AG09319 (cell line): Measurements from ENCODE around the gene PRR36.

Experiments used
- DNase-seq: peaks from one replicate; pipeline ENCODE4 v3.0.0-alpha.2; 2010; ENCODE audit warnings: low read depth; ENCODE audit errors: extremely low read depth
- TF ChIP-seq, protein P1 (sequence below): IDR thresholded peaks from 2 replicates; pipeline ENCODE4 v1.5.1; 2011; ENCODE audit warnings: low read depth, mild to moderate bottlenecking, inconsistent platforms, low read length, moderate library complexity

Gene PRR36

DNA sequence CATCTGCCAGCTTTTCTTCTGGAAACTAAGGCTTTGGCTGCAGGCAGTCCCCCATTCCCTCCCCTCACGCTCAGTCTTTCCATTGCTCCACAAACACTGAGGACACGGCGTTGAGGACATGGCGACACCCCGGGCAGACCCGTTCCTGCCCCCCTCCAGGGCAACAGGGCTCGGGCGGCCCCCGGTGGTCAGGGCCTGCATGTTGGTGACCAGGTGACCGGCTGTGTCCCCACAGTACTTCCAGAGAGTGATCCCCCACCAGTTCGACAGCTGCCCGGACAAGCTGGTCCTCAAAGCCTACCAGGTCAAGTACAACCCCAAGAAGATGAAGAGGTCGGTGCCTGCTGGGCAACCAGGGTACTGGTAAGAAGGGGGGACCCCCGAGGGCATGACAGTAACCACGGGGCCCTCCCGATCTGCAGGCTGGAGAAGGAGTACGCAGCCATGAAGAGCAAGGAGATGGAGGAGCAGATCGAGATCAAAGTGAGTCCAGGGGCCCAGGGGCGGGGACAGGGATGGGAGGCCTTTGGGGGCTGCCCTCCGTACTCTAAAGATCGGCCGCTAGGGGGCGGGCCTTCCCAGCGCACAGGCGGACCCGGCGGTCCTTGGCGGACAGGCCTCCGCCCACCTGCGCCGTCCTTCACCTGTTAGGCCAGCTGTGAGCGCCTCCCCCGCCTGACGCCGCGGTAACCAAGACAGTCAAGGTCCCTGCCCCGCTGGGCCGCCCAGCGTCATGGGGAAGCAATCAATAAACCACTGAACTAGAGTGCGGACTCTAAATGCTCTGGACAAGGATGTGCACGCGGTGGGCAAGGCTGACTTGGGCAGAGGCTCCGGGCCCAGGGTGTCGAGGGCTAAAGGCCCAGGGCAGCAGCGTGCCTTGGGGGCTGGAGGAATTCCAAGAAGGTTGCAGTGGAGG is 21.1 kb downstream of the PRR36 start:
- no peak for DNase-seq
- TF ChIP-seq, protein P1, sequence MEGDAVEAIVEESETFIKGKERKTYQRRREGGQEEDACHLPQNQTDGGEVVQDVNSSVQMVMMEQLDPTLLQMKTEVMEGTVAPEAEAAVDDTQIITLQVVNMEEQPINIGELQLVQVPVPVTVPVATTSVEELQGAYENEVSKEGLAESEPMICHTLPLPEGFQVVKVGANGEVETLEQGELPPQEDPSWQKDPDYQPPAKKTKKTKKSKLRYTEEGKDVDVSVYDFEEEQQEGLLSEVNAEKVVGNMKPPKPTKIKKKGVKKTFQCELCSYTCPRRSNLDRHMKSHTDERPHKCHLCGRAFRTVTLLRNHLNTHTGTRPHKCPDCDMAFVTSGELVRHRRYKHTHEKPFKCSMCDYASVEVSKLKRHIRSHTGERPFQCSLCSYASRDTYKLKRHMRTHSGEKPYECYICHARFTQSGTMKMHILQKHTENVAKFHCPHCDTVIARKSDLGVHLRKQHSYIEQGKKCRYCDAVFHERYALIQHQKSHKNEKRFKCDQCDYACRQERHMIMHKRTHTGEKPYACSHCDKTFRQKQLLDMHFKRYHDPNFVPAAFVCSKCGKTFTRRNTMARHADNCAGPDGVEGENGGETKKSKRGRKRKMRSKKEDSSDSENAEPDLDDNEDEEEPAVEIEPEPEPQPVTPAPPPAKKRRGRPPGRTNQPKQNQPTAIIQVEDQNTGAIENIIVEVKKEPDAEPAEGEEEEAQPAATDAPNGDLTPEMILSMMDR, result peak; percentile 72

DNA sequence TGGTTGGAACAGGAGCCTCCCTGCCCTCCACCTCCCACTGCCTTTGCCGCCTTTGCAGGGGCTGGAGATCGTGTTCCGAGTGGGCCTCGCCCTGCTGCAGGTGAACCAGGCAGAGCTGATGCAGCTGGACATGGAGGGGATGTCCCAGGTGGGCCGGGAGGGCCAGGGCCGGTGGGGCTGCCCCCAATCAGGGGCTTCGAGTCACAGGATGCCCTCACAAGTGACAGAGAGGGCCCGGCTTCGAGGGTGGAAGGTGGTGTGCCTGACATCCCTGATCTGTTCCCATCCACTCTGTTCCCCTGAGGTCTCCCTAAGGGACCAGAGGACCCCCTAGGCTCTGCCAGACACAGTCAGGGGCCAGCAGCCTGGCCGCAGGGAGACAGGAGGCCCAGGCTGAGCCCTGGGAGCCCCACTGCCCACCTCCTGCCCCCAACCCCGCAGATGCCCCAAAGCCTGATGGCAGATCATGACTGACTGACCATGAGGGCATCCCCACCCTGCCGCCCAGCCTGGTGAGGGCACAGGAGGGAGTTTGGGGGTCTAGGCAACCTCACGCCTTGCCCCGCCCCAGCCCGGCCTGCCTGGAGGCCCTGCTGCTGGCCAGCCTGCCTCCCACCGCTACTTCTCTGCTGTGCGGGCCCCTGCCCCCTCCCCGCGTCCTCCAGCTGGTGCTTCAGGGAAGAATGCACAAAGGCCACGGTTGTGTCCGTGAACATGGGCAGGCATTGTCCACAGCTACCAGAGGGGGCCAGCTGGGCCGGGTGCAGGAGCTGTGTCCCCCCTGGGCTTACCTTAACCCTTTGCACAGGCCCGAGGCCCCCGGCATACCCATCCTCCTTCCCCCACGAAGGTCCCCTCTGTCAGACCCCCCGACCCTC is 22.3 kb downstream of the PRR36 start:
- no peak for DNase-seq
- TF ChIP-seq, protein P1, result no peak

DNA sequence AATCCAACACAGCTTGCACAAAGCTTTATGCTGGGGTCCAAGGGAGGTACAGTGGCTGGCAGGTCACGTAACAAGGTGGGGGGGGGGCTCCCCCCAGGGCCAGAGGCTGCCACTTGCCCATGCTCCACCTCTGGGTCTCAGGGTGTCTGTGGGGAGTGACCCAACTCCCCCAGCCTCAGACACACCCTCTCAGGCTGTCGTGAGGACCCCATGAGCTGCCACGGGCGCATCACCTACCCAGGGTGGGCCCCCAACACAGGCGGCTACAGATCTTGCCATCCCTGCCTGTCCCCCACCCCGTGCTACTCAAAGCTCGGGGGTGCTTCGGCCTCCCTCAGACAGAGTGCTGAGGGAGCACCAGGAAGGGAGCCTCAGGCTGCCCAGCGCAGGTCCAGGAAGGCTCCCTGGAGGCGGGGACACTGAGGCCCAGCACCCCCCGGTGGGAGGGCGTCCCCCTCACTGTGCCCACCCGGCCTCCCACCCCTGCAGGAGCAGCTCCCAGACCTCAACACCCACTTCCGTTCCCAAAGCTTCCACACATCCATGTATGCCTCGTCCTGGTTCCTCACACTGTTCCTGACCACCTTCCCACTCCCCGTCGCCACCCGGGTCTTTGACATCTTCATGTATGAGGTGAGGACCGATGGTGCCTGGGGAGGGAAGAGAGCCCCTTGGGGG is 23.1 kb downstream of the PRR36 start:
- DNase-seq, result no peak
- TF ChIP-seq, protein P1, result no peak

DNA sequence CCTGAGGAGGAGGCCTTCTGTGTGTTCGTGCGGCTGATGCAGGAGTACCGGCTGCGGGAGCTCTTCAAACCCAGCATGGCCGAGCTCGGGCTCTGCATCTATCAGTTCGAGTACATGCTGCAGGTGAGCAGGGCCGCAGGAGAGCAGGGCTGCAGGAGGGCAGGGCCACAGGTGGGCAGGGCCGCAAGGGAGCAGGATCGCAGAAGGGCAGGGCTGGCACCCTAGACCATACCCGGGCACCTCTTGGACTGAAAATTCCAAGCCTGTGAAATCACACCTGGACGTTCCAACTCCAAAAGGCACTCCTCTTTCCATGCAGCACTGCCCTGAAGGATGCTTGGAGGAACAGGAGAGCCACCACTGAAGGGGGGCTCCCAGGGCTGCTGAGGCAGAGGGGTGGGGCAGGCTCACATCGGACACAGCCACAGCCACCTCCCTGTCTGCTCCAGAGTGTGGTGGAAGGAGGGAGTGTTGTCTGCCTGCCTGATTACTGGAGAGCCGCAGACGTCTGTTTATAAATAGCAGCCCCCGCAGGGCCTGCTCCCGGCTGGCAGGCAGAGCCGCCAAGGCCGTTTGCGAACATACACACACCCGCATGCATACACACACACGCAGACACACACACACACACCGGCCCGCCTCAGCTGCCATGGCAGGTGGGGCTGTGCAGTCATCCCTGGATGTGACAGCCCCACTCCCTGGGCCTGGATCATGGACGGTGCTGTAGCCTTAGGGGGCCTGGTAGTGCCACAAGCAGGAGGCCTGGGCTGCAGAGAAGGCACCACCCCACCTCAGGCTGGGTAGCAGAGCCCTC is 24.0 kb downstream of the PRR36 start:
- TF ChIP-seq, protein P1, result no peak
- no peak for DNase-seq

DNA sequence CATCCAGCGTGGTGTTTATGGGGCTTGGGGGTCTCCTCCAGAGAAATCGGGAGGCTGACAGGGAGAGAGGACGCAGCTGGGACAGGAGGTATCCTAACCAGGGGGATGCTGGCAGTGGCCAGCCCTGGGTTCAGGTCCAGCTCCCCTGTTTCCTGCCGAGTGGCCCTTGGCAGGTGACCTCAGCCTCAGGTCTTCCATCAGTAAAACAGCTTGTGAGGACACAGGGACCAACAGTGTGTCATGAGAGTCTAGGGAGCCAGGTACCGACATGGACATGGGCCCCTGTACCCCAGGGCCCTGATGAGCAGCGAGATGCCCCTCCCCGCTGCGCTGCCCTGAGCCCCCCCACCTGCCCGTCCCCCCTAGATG is 24.6 kb downstream of the PRR36 start:
- TF ChIP-seq, protein P1, result no peak
- DNase-seq, result no peak

DNA sequence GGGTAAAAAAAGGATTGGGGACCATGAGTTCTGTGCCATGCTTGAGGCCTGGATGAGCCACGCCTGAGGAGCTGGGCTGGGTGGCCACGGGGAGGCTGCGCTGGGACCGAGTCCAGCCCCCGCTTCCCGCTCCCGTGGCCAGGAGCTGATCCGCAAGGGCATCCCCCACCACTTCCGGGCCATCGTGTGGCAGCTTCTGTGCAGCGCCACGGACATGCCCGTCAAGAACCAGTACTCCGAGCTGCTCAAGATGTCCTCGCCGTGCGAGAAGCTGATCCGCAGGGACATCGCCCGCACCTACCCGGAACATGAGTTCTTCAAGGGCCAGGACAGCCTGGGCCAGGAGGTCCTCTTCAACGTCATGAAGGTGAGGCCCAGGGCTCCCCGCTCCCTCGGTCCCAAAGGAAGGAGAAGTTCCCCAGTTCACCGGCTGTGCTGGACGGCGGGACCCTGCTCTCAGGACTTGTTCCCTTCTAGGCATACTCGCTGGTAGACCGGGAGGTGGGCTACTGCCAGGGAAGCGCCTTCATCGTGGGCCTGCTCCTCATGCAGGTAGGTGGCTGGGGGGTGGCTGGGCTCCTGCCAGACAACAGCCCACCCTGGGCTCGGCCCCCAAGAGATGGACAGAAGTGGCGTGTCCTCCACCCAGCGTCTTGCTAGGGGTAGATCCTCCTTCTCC is 25.3 kb downstream of the PRR36 start:
- TF ChIP-seq, protein P1, result no peak
- no peak for DNase-seq
